Ectodermal cell (in vitro differentiated cells): ENCODE results near the gene RAI1.

Experiments
- H3K27ac ChIP-seq: 2 replicates; pipeline ENCODE4 v1.7.0; 2013; ENCODE audit warnings: mild to moderate bottlenecking, low read depth, low read length; ENCODE audit not compliant: insufficient read depth, poor library complexity, severe bottlenecking
- H3K27me3 ChIP-seq: 2 replicates; pipeline ENCODE4 v1.7.0; 2013; ENCODE audit warnings: mild to moderate bottlenecking, low read length; ENCODE audit not compliant: insufficient read depth, control insufficient read depth, poor library complexity, severe bottlenecking
- H3K36me3 ChIP-seq: one replicate; pipeline ENCODE4 v1.7.0; 2013; ENCODE audit warnings: low read length; ENCODE audit not compliant: control insufficient read depth, insufficient read depth
- H3K4me1 ChIP-seq: one replicate; pipeline ENCODE4 v1.7.0; 2013; ENCODE audit warnings: low read length; ENCODE audit not compliant: control insufficient read depth, insufficient read depth
- H3K4me3 ChIP-seq: 2 replicates; pipeline ENCODE4 v1.7.0; 2013; ENCODE audit warnings: low read depth, low read length, control low read depth; ENCODE audit not compliant: insufficient read depth
- H3K9me3 ChIP-seq: 2 replicates; pipeline ENCODE4 v1.7.0; 2013; ENCODE audit warnings: mild to moderate bottlenecking, low read length, moderate library complexity; ENCODE audit not compliant: control insufficient read depth
- WGBS, 2 experiments: methylation state at CpG; one replicate each; pipeline ENCODE4 v1.1.7; 2013; ENCODE audit warnings: missing lambda C conversion rate in 2 of 2; 5-methylcytosine and 5-hydroxymethylcytosine counted together

The RAI1 gene

DNA sequence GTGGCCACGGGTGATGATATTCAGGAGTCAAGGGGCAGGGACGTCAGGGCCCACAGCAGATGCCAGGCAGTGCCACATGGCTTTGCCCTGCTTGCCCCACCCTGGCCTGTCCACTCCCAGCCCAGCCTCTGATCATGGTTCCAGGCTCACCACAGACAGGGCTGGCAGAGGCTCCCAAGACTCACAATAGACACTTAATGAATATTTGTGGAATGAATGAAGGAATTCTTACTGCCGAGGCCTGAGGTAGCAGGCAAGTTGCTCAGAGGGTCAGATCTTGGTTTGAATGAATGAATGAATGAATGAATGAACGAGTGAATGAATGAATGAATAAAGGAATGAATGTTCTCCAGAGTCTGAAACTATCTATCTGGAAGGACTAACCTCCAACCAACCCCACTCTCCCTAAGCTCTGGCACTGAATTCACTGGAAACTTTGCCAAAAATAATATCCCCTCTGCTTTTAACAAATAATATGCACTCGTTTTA lies 60.9 kb downstream of the RAI1 start:
- peaks cover 7% of the 10 kb centered on the region for H3K27me3 ChIP-seq
- H3K36me3 ChIP-seq: no peaks in the 10 kb centered on the region
- 73 to 84% methylated on average over 5 of the region's 5 CpGs for WGBS, 2 experiments
- no peaks in the 10 kb centered on the region for H3K9me3 ChIP-seq
- no peak overlapping the region for H3K27ac ChIP-seq
- peaks cover 51% of the 10 kb centered on the region for H3K4me1 ChIP-seq
- H3K4me3 ChIP-seq: no peak overlapping the region

DNA sequence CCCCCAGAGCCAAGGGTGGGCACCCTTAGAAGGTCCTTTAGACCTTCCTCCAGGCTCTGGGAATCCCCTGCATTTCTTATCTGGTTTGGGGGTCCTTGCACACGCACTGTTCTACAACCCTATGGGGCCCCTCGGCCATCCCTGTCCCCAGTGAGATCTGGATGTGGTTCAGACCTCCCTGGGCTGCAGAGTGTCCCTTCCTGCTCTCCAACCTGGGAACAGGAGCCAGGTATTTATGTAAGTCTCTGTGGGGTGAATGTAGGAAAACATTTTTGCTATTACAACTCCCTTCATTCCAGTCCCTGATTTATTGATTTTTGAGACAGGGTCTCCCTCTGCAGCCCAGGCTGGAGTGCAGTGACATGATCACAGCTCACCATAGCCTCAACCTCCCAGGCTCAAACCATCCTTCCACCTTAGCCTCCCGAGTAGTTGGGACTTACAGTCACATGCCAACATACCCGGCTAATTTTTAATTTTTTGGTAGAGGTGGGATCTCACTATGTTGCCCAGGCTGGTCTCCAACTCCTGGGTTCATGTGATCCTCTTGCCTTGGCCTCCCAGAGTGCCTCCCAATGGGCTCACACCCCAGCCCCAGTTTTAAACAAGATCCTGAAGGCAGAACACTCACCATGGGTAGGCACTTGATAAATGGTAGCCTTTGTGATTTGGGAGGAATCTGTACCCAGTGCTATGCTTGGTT lies 61.6 kb downstream of the RAI1 start:
- Histone ChIP-seq H3K9me3 (no peaks in the 10 kb centered on the region), H3K4me1 (peaks cover 45% of the 10 kb centered on the region), H3K27me3 (peaks cover 7% of the 10 kb centered on the region), H3K36me3 (no peaks in the 10 kb centered on the region), H3K4me3 (no peak overlapping the region), H3K27ac (no peak overlapping the region)
- 88 to 92% methylated on average over 4 of the region's 4 CpGs for WGBS, 2 experiments

DNA sequence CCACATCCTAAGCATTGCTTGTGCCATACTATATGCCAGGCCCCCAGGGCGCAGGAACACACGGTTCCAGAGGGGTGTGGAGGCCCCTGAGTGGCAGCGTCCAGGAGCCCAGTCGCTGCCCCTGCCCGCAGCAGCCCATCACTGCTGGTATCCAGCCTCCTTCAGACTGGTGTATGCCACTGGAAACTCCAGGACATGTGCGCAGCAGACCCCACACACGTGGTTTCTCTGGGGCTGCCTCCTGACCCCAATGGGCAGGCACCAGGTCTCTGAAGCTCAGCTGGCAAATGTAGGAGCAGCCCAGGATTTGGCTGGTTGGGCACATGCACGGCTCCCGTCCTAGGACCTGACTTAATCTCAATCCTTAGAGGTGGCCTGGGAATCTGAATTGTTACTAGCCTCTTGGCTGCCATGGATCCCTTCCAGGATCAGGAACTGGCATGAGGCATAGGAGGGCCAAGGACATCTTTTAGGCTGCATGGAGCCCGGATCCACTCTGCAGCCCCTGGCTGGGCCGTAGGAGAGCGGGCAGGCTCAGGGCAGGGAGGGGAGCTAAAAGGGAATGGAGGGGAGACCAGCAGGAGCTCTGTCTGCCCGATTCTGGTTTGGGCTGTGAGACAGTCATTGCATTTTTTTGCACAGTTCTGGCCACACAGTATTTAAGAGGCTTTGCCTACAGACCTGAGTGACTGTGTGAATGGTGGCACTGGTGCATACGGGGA lies 62.3 kb downstream of the RAI1 start:
- Histone ChIP-seq H3K9me3 (no peaks in the 10 kb centered on the region), H3K36me3 (no peaks in the 10 kb centered on the region), H3K4me1 (peaks cover 43% of the 10 kb centered on the region), H3K4me3 (no peak overlapping the region), H3K27ac (no peak overlapping the region), H3K27me3 (peaks cover 7% of the 10 kb centered on the region)
- 91 to 92% methylated on average over 14 of the region's 14 CpGs for WGBS, 2 experiments

DNA sequence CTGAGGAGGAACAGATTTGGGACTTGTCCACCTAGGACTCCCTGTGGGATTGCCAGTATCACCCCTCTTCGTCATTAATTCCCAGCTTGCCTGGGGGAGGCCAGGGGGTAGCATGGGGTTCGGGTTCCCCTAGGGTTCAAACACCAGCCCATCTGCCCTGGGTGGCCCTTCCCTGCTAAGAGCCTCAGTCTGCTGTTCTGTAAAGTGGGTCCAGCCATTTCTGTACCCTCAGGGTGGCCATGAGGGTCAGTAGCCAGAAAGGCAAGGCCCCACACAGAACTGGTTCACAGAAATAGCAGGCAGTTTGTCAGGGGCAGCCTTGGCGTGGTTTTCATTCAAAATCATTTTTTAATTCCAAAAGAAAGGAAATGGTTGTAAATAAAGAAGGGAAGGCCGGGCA lies 62.9 kb downstream of the RAI1 start:
- no peak overlapping the region for H3K27ac ChIP-seq
- 90 to 94% methylated on average over 4 of the region's 4 CpGs for WGBS, 2 experiments
- H3K27me3 ChIP-seq: peaks cover 7% of the 10 kb centered on the region
- H3K4me1 ChIP-seq: peaks cover 43% of the 10 kb centered on the region
- H3K36me3 ChIP-seq: no peaks in the 10 kb centered on the region
- no peaks in the 10 kb centered on the region for H3K9me3 ChIP-seq
- H3K4me3 ChIP-seq: no peak overlapping the region

DNA sequence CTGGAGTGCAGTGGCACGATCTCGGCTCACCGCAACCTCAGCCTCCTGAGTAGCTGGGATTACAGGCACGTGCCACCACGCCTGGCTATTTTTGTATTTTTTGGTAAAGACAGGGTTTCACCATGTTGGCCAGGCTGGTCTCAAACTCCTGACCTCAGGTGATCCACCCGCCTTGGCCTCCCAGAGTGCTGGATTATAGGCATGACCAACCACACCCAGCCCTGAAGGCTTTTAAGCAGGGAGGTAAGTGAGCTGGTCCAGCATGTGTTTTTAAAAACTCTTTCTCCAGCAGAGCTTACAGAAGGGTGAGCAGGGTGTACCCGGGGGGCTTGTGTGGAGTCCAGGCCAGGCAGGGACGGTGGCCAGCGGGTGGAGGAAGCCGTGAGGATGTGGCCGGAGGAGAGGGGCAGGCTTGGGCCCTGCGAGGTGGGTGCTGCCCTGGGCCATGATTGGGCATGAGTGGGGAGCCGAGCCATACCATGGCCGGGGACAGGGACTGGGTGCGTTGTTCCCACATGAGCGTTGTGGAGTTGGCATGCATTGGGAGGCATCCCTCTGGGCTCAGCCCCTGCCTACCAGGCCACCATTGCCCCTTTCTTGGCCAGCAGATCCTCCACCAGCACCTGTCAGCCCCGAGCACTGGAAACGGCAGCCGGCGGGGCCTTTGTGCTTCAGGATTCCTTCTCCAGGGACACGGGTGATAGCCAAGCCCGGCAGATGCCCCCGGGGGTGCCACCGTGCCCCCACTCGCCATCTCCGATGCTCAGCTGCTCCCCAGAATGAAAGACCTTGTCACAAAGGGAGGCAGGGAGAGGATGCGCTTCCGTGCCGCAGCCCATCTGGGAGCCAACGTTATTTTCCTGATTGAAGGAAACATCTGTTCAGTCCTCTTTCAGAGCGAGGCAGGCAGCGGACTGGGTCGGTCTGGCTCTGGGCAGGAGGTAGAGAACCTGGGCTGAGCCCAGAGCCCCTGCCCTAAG lies 64.5 kb downstream of the RAI1 start:
- no peaks in the 10 kb centered on the region for H3K36me3 ChIP-seq
- peaks cover 39% of the 10 kb centered on the region for H3K4me1 ChIP-seq
- no peak overlapping the region for H3K4me3 ChIP-seq
- no peak overlapping the region for H3K27ac ChIP-seq
- no peaks in the 10 kb centered on the region for H3K9me3 ChIP-seq
- no peaks in the 10 kb centered on the region for H3K27me3 ChIP-seq
- WGBS, 2 experiments: 93 to 94% methylated on average over 33 of the region's 33 CpGs

DNA sequence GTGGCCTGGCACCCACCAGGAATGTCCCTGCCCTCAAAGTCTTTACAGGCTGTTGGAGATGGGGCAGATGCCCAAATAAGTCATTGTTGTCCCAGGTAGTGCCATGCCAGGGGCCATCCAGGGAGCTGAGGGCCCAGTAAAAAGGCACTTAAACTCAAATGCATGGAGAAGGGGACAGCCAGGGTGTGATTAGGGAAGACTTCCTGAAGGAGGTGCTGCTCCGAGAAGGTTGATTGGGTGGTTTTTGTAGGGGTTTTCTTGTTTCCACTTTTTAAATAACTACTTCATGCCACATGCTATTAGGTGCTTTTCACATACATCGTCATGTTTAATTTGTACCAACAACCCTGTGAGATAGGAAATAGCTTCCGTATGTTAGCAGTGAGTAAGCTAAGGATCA lies 66.9 kb downstream of the RAI1 start:
- WGBS, 2 experiments: 98 to 100% methylated on average over 2 of the region's 3 CpGs
- Histone ChIP-seq H3K27ac (no peak overlapping the region), H3K9me3 (no peaks in the 10 kb centered on the region), H3K4me3 (no peak overlapping the region), H3K4me1 (peaks cover 38% of the 10 kb centered on the region), H3K36me3 (no peaks in the 10 kb centered on the region), H3K27me3 (no peaks in the 10 kb centered on the region)

DNA sequence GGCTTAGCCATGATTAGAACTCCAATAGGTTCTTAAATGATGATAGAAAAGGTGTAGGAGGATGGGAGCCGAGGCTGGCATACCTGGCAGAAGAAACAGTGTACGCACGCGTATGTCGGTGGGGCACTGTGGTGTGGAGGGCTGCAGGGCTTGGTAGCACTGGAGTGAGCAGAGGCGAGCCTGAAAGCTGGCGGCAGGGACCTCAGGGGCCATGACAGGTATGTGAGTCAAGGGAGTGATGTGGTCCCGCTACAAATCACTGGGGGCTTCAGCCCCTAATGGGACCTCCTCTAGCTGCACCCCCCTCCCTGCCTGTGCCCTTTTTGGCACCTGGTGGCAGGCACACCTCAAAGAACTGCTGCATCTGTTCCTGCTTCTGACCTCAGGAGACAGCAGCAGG lies 67.3 kb downstream of the RAI1 start:
- Histone ChIP-seq H3K9me3 (no peaks in the 10 kb centered on the region), H3K4me1 (peaks cover 43% of the 10 kb centered on the region), H3K4me3 (no peak overlapping the region), H3K36me3 (no peaks in the 10 kb centered on the region), H3K27ac (no peak overlapping the region), H3K27me3 (no peaks in the 10 kb centered on the region)
- WGBS, 2 experiments: 92 to 93% methylated on average over 8 of the region's 8 CpGs

DNA sequence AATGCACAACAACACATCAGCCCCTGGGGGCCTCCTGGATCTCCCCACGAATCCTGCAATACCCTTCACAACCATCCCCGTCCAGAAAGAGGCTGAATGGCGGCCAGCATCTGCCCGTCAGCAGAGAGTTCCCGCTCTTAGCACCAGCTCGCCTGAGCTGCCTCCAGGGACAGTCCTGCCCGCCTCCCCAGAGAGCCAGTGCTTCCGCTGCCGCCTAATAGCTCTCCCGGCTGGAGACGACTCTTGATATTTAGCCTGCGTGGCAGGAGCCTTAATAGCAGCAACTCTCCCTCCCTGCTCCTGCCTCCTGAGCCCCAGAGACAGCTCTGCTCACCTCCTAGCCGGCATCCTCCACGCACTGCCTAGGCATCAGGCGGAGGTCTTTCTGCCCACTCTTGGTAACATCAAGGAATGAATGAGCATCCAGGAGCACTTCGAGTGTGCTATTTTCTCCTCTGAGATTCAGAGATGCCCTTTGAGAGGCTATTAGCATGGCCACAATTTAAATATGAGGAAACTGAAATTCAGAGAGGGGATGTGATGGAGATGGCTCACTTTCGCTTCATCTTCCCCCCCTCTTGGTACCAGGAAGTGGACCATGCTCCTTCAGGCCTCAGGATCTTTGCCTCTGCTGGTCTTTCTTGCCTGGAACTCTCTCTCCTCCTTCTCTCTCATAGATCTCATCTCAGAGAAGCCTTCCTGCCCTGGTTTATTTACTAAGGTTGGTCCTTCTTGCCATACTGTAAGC lies 67.9 kb downstream of the RAI1 start:
- Histone ChIP-seq H3K27ac (no peak overlapping the region), H3K9me3 (no peaks in the 10 kb centered on the region), H3K4me1 (peaks cover 43% of the 10 kb centered on the region), H3K27me3 (no peaks in the 10 kb centered on the region), H3K36me3 (no peaks in the 10 kb centered on the region), H3K4me3 (no peak overlapping the region)
- WGBS, 2 experiments: 61% methylated on average over 17 of the region's 17 CpGs

DNA sequence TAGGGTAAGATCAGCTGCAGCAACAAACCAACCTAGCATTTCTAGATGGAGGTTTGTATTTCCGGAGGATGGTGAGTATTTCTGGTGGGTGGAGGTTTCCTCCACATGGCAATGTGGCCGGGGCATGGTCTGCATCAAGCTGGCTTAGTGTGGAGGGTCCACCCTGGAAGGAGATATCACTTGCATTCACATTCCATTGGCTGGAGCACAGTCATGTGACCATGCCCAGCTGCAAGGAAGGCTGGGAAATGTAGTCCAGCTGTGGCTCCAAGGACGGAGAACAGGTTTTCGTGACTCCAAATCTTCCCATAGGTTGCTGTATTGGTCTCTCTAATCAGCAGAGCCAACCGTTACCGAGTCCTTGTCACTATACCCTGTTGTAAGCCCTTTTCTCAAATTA lies 68.7 kb downstream of the RAI1 start:
- H3K4me3 ChIP-seq: no peak overlapping the region
- H3K4me1 ChIP-seq: peaks cover 43% of the 10 kb centered on the region
- no peak overlapping the region for H3K27ac ChIP-seq
- H3K27me3 ChIP-seq: no peaks in the 10 kb centered on the region
- H3K9me3 ChIP-seq: no peaks in the 10 kb centered on the region
- WGBS, 2 experiments: 16 to 19% methylated on average over 6 of the region's 6 CpGs
- no peaks in the 10 kb centered on the region for H3K36me3 ChIP-seq
